ENCODE measurements around the gene MSANTD2. TPM values are rescaled to one million over a fixed set of nuclear protein-coding genes. Genes with fewer than 3 reads are reported as not detected.

MSANTD2 gene
- total and polyA plus RNA-seq, 2 of the 4 experiments (the other 2 are of a cell fraction), result 5.0 to 6.0 TPM

DNA sequence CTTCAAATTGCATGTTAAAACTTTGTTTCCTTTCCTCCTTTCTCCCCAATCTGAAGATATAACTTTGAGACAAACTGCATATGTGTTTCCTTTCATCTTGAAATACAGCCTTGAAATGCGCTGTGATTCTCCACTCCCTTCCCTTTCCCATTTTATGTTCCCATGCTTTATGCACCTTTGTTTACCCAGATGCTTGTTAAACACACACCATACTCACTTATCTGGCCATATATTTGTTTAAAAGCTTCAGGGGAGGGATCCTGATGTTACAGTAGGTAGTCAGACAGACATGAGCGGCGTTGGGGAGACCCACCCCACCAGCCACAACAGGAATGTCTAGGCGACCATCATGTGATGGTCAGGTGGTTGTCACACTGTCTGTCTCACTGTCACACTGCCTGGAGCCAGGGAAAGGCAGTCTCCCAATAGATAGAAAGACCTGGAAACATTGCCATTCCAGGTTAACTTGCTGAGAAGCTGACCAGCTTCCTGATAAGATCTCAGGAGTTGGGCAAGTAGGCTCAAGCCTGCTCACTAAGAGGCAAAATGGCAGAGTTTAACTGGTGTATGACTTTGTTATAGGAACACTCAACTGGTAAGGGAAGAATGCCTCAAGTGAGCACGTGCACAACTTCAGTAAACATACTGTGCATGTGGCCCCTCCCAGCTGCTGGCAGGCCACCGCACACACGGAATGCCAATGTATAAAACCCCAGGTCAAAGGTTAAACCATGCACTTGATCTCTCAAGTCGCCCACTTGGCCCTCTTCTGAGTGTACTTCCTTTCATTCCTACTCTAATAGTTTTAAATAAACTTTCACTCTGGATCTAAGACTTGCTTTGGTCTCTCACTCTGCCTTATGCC, 23.5 kb upstream of the MSANTD2 start:
- H4K20me1 ChIP-seq (ENCODE audit: insufficient read depth, low read length), result no peaks in the 10 kb centered on the region
- H3K4me2 ChIP-seq (ENCODE audit: low read depth, low read length), result no peak overlapping the region
- no peak overlapping the region for H2BK20ac ChIP-seq (ENCODE audit: low read depth, low read length)
- BruUV-seq (replicated peaks), result no TSS peak
- CTCF ChIA-PET, result no interaction called here
- no peak overlapping the region for H4K8ac ChIP-seq (ENCODE audit: low read depth in 2 of 2, low read length in 2 of 2)
- H3K23ac ChIP-seq (ENCODE audit: low read depth, low read length), result no peak overlapping the region
- H2BK120ac ChIP-seq (ENCODE audit: low read depth, low read length), result no peak overlapping the region
- H4K5ac ChIP-seq (ENCODE audit: low read depth, low read length), result no peak overlapping the region
- no peak overlapping the region for H3K27ac ChIP-seq (ENCODE audit: insufficient read depth, low read length)
- H3K4me3 ChIP-seq (ENCODE audit: insufficient read depth, low read depth, low read length), result no peak overlapping the region
- no peaks in the 10 kb centered on the region for H3K36me3 ChIP-seq (ENCODE audit: control insufficient read depth, insufficient read depth, low read length)
- no peak overlapping the region for H3K14ac ChIP-seq (replicated peaks; ENCODE audit: low read depth, low read length)
- WGBS, 2 experiments (ENCODE audit: extremely low coverage in 2 of 2, insufficient read length in 1 of 2), result 17% methylated on average over 1 of the region's 8 CpGs; no CpG with 5 or more reads in 1 of the 2 experiments
- H2BK15ac ChIP-seq (ENCODE audit: low read depth, low read length), result no peak overlapping the region
- no peaks in the 10 kb centered on the region for H3K79me1 ChIP-seq (ENCODE audit: low read depth in 1 of 2, low read length in 2 of 2)
- H3K27me3 ChIP-seq (ENCODE audit: control insufficient read depth, insufficient read depth, low read length), result peaks cover 45% of the 10 kb centered on the region
- no peak overlapping the region for H3K56ac ChIP-seq (ENCODE audit: extremely low read depth, insufficient read depth, low read length)
- DNase-seq, result no peak
- no peak overlapping the region for H3K4ac ChIP-seq (ENCODE audit: low read depth, low read length)
- H4K91ac ChIP-seq (ENCODE audit: insufficient read depth, low read depth, low read length), result no peak overlapping the region
- no peak overlapping the region for H2AFZ ChIP-seq (replicated peaks; ENCODE audit: low read length, poor library complexity)
- H3K9me1 ChIP-seq (ENCODE audit: insufficient read depth, low read length), result no peaks in the 10 kb centered on the region
- dilution Hi-C loops (cut with HindIII; ENCODE audit: low sequenced_read_pairs, unreplicated experiment) (no loop called here), in situ Hi-C loops (cut with MboI; ENCODE audit: low sequenced_read_pairs) (loop anchor here (25.0 kb wide), 1 partner anchor 411 kb away; the partner anchor contains the start of gene OR8B4), intact Hi-C loops (cut with micrococcal nuclease) (no loop called here)
- no peak for ATAC-seq (ENCODE audit: low read depth)
- no peak overlapping the region for H2BK5ac ChIP-seq (ENCODE audit: low read depth, low read length, poor library complexity, severe bottlenecking)
- peaks cover 2% of the 10 kb centered on the region; the same call in 1 of the 2 replicates for H3K9me3 ChIP-seq (ENCODE audit: control insufficient read depth, insufficient read depth, low read length)
- H2AK5ac ChIP-seq (ENCODE audit: low read depth, low read length), result no peak overlapping the region
- H3K9ac ChIP-seq (ENCODE audit: low read depth, low read length), result no peak overlapping the region
- POLR2A ChIA-PET (ENCODE audit: unreplicated experiment), result no interaction called here
- no peak overlapping the region for H2AK9ac ChIP-seq (replicated peaks; ENCODE audit: low read depth, low read length, poor library complexity)
- H3K18ac ChIP-seq (ENCODE audit: low read depth, low read length), result no peak overlapping the region
- no peak for TF ChIP-seq BHLHE40 (IDR thresholded peaks at IDR 0.05; ENCODE audit: low read depth, low read length)
- no peak for TF ChIP-seq MXI1 (IDR thresholded peaks at IDR 0.05; ENCODE audit: borderline replicate concordance, low read depth, low read length)
- TF ChIP-seq SMC3 (IDR thresholded peaks at IDR 0.05; ENCODE audit: low read depth, low read length), result no peak
- TF ChIP-seq USF2 (IDR thresholded peaks at IDR 0.05; ENCODE audit: low read depth, low read length), result no peak
- no peak for TF ChIP-seq POLR2A (IDR thresholded peaks at IDR 0.05; ENCODE audit: low read depth, low read length)
- no peak for TF ChIP-seq FOS (IDR thresholded peaks at IDR 0.05; ENCODE audit: low read depth, low read length)
- TF ChIP-seq CHD1 (IDR thresholded peaks at IDR 0.05; ENCODE audit: low read depth, low read length), result no peak
- TF ChIP-seq, protein P1, sequence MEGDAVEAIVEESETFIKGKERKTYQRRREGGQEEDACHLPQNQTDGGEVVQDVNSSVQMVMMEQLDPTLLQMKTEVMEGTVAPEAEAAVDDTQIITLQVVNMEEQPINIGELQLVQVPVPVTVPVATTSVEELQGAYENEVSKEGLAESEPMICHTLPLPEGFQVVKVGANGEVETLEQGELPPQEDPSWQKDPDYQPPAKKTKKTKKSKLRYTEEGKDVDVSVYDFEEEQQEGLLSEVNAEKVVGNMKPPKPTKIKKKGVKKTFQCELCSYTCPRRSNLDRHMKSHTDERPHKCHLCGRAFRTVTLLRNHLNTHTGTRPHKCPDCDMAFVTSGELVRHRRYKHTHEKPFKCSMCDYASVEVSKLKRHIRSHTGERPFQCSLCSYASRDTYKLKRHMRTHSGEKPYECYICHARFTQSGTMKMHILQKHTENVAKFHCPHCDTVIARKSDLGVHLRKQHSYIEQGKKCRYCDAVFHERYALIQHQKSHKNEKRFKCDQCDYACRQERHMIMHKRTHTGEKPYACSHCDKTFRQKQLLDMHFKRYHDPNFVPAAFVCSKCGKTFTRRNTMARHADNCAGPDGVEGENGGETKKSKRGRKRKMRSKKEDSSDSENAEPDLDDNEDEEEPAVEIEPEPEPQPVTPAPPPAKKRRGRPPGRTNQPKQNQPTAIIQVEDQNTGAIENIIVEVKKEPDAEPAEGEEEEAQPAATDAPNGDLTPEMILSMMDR (conservative IDR thresholded peaks at IDR 0.05; ENCODE audit: low read depth, low read length), result no peak
- TF ChIP-seq NFE2L2 (IDR thresholded peaks at IDR 0.05; ENCODE audit: low read depth, low read length), result no peak
- no peak for TF ChIP-seq RCOR1 (IDR thresholded peaks at IDR 0.05; ENCODE audit: insufficient replicate concordance, low read length)
- no peak for TF ChIP-seq MAFK (IDR thresholded peaks at IDR 0.05; ENCODE audit: low read depth, low read length)
- no peak for TF ChIP-seq MAZ (IDR thresholded peaks at IDR 0.05; ENCODE audit: borderline replicate concordance, low read depth, low read length)
- no peaks in the 10 kb centered on the region for H3K4me1 ChIP-seq (ENCODE audit: control insufficient read depth, insufficient read depth, low read length)
